Endothelial cell of umbilical vein (primary cell): ENCODE measurements around the gene ULK2.

Source experiments
- CTCF ChIP-seq, 2 donors: IDR thresholded peaks; 1 replicate in 1 of 2; 2 replicates in 1 of 2; pipeline ENCODE4 v1.5.1; 2011; ENCODE audit warnings: low read length in 2 of 2, mild to moderate bottlenecking in 2 of 2, moderate library complexity in 2 of 2, control low read depth in 1 of 2, inconsistent platforms in 1 of 2, low read depth in 1 of 2; ENCODE audit not compliant: insufficient read depth in 1 of 2; ENCODE audit errors: extremely low read depth in 1 of 2
- FOS ChIP-seq: IDR thresholded peaks from 2 replicates; pipeline ENCODE4 v1.6.1; 2011; ENCODE audit warnings: mild to moderate bottlenecking, low read length, moderate library complexity, borderline replicate concordance; ENCODE audit not compliant: insufficient read depth
- MAX ChIP-seq: IDR thresholded peaks from 2 replicates; pipeline ENCODE4 v1.6.1; 2011; ENCODE audit not compliant: insufficient read depth, insufficient read length
- MYC ChIP-seq: IDR thresholded peaks from one replicate; pipeline ENCODE4 v1.6.1; 2011; ENCODE audit warnings: mild to moderate bottlenecking, low read depth, low read length
- POLR2A ChIP-seq: IDR thresholded peaks from 2 replicates; pipeline ENCODE4 v1.6.1; 2012; ENCODE audit warnings: low read depth, mild to moderate bottlenecking, control low read depth, low read length
- POLR2AphosphoS5 ChIP-seq: IDR thresholded peaks from 2 replicates; pipeline ENCODE4 v1.6.1; 2012; ENCODE audit warnings: low read depth, mild to moderate bottlenecking, control low read depth, low read length, moderate library complexity; ENCODE audit not compliant: insufficient read depth

GRCh38 chr17:19725486-19725885 is 142.2 kb downstream of the ULK2 start:
- TF ChIP-seq CTCF (IDR thresholded peaks at IDR 0.05; ENCODE audit: extremely low read depth in 1 of 2, insufficient read depth in 1 of 2, low read depth in 1 of 2, low read length in 2 of 2) (no peak), POLR2A (no peak), MAX (no peak), FOS (no peak), POLR2AphosphoS5 (no peak), MYC (no peak)
